Nephron (organoid): ENCODE data around the gene CYSTM1.

ENCODE experiments used
- H3K27ac Mint-ChIP-seq, 3 experiments: 2 replicates each; pipeline ENCODE4 v1.8.0; 2020; ENCODE audit warnings: mixed read lengths in 3 of 3, mild to moderate bottlenecking in 2 of 3, moderate library complexity in 1 of 3
- H3K27me3 Mint-ChIP-seq: 2 replicates; pipeline ENCODE4 v1.8.0; 2021; ENCODE audit warnings: low read depth, mild to moderate bottlenecking, moderate library complexity, mixed read lengths
- H3K36me3 Mint-ChIP-seq: 2 replicates; pipeline ENCODE4 v1.8.0; 2020; ENCODE audit warnings: low read depth, mixed read lengths
- H3K4me1 Mint-ChIP-seq: 2 replicates; pipeline ENCODE4 v1.8.0; 2020; ENCODE audit warnings: mixed read lengths
- H3K4me3 Mint-ChIP-seq, 3 experiments: 2 replicates each; pipeline ENCODE4 v1.8.0; 2020; ENCODE audit warnings: mild to moderate bottlenecking in 3 of 3, mixed read lengths in 3 of 3, moderate library complexity in 2 of 3
- H3K9me3 Mint-ChIP-seq: 2 replicates; pipeline ENCODE4 v1.8.0; 2020; ENCODE audit warnings: mixed read lengths
- TF ChIP-seq, protein P1 (sequence below), 3 experiments: fragments of 200-600 bp; sonication (generic); IDR thresholded peaks; one replicate each; pipeline ENCODE4 v1.5.0; 2021; ENCODE audit warnings: antibody characterized with exemption in 3 of 3; ENCODE audit not compliant: unreplicated experiment in 3 of 3

Gene CYSTM1

DNA sequence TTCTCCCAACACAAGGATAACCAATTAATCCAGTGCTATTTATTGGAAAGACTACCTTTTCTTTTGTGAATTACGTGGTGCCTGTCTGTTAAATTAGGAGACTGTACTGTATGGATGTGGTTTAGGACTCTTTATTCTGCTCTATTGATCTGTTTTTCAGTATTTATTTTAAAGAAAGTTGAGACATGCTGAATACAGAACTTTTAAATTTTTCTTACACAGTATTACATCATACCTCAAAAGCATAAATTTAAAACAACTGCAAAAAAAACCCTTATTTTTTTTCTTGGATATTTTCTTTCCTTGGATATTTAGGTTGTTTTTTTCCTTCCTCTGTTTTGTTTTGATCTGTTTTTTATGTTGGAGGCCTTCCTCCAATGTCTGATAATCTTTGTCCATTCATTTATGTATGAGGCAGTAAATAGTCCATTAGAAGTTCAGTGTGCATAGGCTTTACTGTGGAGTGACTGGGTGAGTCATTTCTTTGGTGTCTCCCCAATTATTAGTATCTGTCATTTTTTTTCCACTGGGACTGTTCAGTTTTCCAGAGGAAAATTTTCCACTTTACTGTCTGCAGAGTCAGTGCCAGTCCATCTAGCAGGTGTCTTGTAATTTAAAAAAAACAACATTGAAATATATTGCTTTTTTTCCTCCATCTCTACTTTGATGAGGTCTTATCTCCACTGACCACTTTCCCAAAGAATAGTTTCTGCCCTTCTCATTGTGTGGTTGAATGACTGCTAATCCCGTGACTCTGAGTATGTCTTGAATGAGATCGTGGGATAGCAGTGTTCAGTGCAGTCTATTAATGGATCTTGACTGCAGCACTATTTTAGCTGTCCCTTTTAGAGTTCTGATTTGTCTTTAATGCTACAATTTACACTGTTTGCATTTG is 15.2 kb downstream of the CYSTM1 start:
- Mint-ChIP-seq H3K27ac (no peak overlapping the region), H3K4me1 (no peaks in the 10 kb centered on the region)

DNA sequence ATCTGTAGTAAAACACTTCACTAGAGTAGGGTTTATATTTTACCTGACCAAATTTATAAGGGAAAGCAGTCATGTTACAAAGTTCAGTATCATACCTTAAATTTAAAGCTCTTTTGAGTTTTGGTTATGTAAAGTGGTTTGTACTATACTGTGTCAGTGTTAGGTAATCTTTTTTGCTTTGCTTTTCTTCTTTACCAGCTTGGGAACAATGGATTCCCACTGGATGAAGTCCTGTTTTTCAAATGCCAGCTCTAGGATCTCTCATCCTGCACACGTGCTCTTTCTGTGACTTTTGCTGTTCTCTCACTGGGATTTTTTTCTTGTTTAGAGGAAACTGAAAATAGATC is 15.9 kb downstream of the CYSTM1 start:
- Mint-ChIP-seq H3K9me3 (no peaks in the 10 kb centered on the region), H3K27ac (no peak overlapping the region), H3K36me3 (no peaks in the 10 kb centered on the region), H3K27me3 (no peaks in the 10 kb centered on the region), H3K4me3 (no peak overlapping the region), H3K4me1 (no peaks in the 10 kb centered on the region)
- TF ChIP-seq, protein P1, sequence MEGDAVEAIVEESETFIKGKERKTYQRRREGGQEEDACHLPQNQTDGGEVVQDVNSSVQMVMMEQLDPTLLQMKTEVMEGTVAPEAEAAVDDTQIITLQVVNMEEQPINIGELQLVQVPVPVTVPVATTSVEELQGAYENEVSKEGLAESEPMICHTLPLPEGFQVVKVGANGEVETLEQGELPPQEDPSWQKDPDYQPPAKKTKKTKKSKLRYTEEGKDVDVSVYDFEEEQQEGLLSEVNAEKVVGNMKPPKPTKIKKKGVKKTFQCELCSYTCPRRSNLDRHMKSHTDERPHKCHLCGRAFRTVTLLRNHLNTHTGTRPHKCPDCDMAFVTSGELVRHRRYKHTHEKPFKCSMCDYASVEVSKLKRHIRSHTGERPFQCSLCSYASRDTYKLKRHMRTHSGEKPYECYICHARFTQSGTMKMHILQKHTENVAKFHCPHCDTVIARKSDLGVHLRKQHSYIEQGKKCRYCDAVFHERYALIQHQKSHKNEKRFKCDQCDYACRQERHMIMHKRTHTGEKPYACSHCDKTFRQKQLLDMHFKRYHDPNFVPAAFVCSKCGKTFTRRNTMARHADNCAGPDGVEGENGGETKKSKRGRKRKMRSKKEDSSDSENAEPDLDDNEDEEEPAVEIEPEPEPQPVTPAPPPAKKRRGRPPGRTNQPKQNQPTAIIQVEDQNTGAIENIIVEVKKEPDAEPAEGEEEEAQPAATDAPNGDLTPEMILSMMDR (IDR thresholded peaks at IDR 0.05; ENCODE audit: unreplicated experiment in 3 of 3): no peak

More for the DNA sequence above, 15.2 kb downstream of the CYSTM1 start:
- Mint-ChIP-seq H3K4me3 (no peak overlapping the region), H3K36me3 (no peaks in the 10 kb centered on the region), H3K27me3 (no peaks in the 10 kb centered on the region), H3K9me3 (no peaks in the 10 kb centered on the region)
- TF ChIP-seq, protein P1 (IDR thresholded peaks at IDR 0.05; ENCODE audit: unreplicated experiment in 3 of 3): no peak

DNA sequence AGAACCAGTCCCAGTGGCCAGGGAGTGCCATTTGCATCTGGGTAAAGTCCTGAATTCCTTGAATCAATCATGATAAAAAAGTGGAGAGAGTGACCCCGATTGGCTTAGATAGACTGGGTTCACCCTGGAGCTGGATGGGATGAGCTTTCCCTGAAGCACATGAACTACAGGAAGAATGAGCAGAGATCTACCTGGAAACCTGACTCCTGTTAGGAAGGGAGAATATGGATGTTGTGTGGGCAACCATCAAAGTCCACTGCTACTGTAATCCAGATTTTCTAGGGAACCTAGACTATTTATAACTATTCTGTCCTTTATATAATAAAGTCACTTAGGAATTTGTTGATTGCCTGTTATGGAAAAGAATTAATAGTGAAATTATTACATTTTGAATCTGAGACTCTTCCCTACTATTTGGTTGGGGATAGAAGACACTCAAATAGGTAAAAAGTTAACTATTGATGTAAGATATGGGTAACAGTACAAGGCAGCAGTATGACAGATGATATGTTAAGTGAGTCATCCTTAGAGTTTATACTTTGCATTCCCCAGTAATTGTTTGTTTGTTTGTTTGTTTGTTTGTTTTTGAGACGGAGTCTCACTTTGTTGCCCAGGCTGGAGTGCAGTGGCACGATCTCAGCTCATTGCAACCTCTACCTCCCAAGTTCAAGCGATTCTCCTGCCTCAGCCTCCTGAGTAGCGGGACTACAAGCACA is 17.9 kb downstream of the CYSTM1 start:
- no peaks in the 10 kb centered on the region for H3K9me3 Mint-ChIP-seq
- H3K36me3 Mint-ChIP-seq: no peaks in the 10 kb centered on the region
- H3K27me3 Mint-ChIP-seq: no peaks in the 10 kb centered on the region
- H3K4me1 Mint-ChIP-seq: no peaks in the 10 kb centered on the region
- TF ChIP-seq, protein P1 (IDR thresholded peaks at IDR 0.05; ENCODE audit: unreplicated experiment in 3 of 3): no peak
- H3K4me3 Mint-ChIP-seq: no peak overlapping the region
- H3K27ac Mint-ChIP-seq: no peak overlapping the region

DNA sequence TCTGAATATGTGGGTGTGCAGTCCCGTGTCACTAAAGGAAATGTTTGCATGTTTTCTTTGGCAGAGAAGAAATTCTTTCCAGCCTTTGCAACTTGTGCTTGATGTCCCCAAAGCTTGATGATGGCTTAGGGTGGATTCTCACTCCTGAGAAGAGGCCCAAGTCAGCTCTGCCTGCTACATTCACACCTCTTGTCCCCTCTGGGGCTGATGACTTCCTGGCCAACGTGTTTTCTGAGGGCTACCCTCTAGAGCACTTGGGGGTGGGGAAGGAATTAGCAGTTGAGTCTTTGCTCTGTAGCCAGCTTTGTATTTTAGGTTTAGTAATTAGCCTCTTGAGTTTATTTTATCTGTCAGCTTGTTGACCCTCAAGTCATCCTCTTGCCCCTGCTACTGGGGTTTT is 19.7 kb downstream of the CYSTM1 start:
- Mint-ChIP-seq H3K36me3 (no peaks in the 10 kb centered on the region), H3K4me3 (no peak overlapping the region)

DNA sequence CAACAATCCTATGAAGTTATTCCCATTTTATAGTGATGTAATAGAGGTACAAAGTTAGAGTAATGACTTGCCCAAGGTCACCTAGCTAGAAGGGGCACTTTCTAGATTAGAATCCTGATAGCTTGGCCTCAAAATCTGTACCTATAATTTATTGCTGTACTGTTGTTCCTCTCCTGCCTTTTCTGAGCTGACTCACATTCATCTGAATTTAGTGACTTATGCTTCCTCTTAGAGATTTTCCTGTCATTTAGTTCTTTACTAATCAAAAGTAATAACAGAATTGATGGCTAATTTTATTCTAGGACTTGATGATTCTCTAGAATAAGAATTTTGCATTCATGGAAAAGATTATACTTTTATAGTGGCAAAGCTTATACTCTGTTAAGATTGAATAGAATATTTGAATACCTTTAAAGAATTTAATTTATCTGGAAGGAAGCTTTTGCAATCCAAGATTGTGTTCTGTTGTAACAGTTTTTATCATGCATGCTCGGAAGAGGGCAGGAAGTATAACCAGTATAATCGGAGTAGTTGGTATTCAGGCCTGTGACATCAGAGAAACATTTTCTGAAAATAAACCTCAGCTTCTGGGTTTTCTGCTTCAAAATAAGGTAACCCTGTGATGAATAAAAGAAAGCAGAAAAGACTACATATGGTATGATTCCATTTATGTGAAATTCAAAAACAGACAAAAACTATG is 21.3 kb downstream of the CYSTM1 start:
- no peaks in the 10 kb centered on the region for H3K27me3 Mint-ChIP-seq
- H3K4me3 Mint-ChIP-seq: no peak overlapping the region
- H3K27ac Mint-ChIP-seq: no peak overlapping the region
- TF ChIP-seq, protein P1 (IDR thresholded peaks at IDR 0.05; ENCODE audit: unreplicated experiment in 3 of 3): no peak
- H3K36me3 Mint-ChIP-seq: peaks cover 2% of the 10 kb centered on the region
- H3K4me1 Mint-ChIP-seq: no peaks in the 10 kb centered on the region
- H3K9me3 Mint-ChIP-seq: peaks cover 2% of the 10 kb centered on the region

More for the DNA sequence above, 19.7 kb downstream of the CYSTM1 start:
- H3K9me3 Mint-ChIP-seq: peaks cover 2% of the 10 kb centered on the region
- H3K27ac Mint-ChIP-seq: no peak overlapping the region
- H3K27me3 Mint-ChIP-seq: no peaks in the 10 kb centered on the region
- no peaks in the 10 kb centered on the region for H3K4me1 Mint-ChIP-seq
- TF ChIP-seq, protein P1 (IDR thresholded peaks at IDR 0.05; ENCODE audit: unreplicated experiment in 3 of 3): no peak
